Measurements from ENCODE around the gene KIF21B.

The KIF21B gene

DNA sequence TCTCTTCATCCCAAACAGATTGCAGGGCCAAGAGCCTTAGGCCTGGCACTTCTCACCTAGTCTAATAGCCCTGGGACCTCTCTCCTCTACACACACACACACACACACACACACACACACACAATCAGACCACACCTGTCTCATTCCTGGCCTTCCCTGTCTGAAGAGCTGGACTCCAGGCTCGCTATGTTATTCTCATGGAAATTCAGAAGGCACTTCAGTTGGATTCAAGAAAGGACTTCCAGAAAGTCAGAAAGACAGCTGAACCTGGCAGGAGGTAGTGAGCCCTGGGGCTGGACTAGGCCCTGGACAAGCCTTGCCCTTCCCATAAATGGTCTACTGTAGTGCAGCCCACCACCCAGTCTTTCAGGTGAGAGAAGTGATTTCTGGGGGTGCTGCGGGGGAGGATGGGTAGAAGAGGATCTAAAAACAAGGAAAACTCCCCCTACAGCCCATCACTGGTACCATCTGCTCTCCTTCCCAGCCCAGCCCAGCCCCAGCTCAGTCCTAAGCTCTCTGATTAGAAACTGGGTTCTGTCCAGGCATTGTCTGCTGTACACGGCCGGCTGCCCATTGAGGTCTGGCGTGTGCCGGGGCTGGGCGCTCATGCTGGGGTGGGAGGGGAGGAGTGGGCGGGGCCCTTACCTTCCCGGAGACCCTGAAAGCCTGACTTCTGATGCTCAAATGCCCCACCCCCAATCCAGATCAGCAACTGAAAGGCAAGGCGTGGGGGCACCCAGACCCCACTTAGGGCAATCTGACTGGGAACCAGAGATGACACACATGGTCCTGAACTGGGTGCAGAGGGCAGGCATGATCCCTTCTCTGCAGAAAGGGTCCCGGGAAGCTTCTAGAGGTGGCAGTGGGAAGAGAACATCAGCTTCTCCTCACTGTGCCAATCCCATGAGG, 2.5 kb downstream of the KIF21B start:
- no peak for TF ChIP-seq GATA3 (IDR thresholded peaks at IDR 0.05; ENCODE audit: low read depth, low read length)
- TF ChIP-seq GATA2 (IDR thresholded peaks at IDR 0.05; ENCODE audit: low read depth, low read length), result no peak

GRCh38 chr1:201020040-201020591, 3.4 kb downstream of the KIF21B start:
- TF ChIP-seq GATA3 (IDR thresholded peaks at IDR 0.05; ENCODE audit: low read depth, low read length), result no peak
- no peak for TF ChIP-seq GATA2 (IDR thresholded peaks at IDR 0.05; ENCODE audit: low read depth, low read length)

DNA sequence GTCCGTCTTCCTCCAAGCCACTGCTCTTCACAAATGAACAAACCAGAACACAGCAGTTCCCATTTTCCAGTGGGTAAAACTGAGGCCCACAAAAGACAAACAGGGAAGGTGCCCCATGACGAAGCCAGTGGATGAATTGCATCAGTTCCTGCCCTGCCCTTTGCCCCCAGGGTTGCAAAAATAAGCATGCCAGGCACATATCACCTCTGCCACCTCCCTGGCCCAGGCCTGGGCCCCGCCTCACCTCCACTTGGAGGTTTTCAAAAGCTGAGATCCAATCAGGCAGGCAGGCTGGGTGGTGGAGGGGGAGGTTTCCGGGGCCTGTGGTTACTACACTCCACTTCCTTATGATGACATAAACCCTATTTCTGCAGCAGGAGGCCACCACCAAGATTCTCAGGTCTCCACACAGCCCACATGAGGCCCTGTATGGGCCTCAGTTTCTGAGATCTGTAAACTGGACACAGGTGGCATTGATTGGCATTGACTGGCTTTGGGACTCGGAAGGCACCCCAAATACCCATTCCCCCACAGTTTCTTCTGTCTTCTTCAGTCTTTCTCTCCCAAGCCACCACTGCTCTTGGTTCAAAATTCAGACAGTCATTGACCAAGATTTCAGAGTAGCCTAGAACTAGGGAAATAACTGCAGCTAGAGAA, 4.1 kb downstream of the KIF21B start:
- TF ChIP-seq GATA3 (IDR thresholded peaks at IDR 0.05; ENCODE audit: low read depth, low read length) (no peak), GATA2 (IDR thresholded peaks at IDR 0.05; ENCODE audit: low read depth, low read length) (no peak)

DNA sequence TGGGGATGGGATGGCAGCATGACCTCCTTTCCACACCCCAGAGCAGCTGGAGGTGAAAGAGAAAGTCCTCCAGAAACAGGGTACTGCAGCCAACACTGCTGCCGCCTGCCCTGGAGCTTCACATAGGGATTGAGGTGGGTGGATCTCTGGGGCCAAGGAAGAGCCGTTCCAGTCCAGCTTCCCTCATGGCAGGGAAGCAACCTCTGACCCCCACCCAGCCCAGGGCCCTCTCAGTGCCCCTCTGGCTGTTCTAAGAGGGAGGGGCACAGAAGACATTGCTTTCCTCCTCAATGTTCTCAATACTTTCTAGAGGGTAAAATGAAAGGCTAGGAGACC, 5.7 kb downstream of the KIF21B start:
- TF ChIP-seq GATA2 (IDR thresholded peaks at IDR 0.05; ENCODE audit: low read depth, low read length), result no peak
- no peak for TF ChIP-seq GATA3 (IDR thresholded peaks at IDR 0.05; ENCODE audit: low read depth, low read length)

DNA sequence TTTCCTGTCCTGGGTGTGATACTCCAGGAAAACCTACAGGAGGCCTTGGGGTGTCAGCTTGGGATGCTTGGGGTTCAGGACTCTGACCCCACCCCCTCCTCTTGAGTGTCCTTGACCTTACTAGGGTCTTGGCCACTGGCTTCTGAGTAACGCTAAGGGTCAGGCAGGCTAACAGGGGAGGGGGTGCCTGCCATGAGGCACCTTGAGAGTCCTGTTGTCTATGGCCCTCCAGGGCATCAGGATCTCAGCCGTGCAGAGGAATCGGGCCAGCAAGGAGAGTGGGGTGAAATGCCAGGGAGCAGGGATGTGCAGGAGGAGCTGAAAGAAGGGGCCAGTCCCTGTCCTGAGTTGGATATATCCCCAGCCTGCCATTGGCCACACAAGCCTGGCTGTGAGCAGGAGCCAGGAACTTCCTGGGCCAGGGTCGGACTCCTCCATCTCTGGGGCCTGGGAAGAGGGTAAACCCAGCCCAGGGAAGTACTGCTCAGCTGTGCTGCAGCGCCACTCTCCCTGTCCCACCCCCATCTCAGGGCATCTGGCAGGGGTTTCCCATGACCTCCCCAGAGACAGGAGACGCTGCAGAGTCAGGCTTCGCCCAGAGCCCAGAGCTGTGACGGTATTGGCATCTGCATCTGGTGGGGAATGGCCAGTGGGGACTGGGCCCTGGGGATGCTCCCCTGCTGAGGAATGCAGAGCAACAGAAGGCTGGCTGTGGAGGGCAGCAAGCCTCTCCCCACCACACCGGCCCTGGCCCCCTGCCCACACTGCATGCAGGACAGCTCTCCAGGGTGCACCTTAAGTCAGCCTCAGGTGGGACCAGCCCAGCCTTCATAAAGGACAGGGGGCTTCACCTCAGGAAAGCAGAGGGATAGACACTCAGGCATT, 6.3 kb downstream of the KIF21B start:
- TF ChIP-seq GATA3 (IDR thresholded peaks at IDR 0.05; ENCODE audit: low read depth, low read length) (no peak), GATA2 (IDR thresholded peaks at IDR 0.05; ENCODE audit: low read depth, low read length) (no peak)

GRCh38 chr1:201016211-201016651, 7.3 kb downstream of the KIF21B start:
- TF ChIP-seq GATA2 (IDR thresholded peaks at IDR 0.05; ENCODE audit: low read depth, low read length), result no peak
- no peak for TF ChIP-seq GATA3 (IDR thresholded peaks at IDR 0.05; ENCODE audit: low read depth, low read length)

DNA sequence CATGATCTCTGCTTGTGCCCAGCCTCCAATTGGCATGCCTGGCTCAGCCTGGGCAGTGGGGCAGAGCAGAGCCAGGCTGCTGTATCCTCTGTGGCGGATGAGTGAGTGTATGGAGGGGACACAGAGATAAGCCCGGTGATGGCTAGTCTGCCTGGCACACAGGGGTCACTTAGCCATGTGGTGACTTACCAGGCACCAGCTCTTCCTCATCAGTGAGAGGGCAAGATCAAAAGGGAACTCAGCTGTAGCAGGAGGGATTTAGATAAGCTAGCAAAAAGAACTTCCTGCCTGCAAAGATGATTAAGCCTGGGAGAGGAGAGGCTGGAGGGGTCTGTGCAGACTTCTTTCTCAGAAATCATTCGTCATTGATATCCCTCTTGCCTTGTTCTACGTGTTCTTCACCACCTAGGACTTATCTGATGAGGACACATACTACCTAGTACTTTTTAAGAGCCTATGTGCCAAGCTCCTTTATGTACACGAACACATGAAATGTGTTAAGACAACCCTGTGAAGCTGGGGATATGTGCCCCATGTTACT, 7.9 kb downstream of the KIF21B start:
- TF ChIP-seq GATA3 (IDR thresholded peaks at IDR 0.05; ENCODE audit: low read depth, low read length), result no peak
- peak; percentile 72 for TF ChIP-seq GATA2 (IDR thresholded peaks at IDR 0.05; ENCODE audit: low read depth, low read length)

GRCh38 chr1:201014816-201015200, 8.7 kb downstream of the KIF21B start:
- TF ChIP-seq GATA2 (IDR thresholded peaks at IDR 0.05; ENCODE audit: low read depth, low read length), result no peak
- TF ChIP-seq GATA3 (IDR thresholded peaks at IDR 0.05; ENCODE audit: low read depth, low read length), result no peak

- TF ChIP-seq GATA3 (IDR thresholded peaks at IDR 0.05; ENCODE audit: low read depth, low read length) (no peak), GATA2 (IDR thresholded peaks at IDR 0.05; ENCODE audit: low read depth, low read length) (no peak)
These were observed 9.3 kb downstream of the KIF21B start for GRCh38 chr1:201013991-201014815.

DNA sequence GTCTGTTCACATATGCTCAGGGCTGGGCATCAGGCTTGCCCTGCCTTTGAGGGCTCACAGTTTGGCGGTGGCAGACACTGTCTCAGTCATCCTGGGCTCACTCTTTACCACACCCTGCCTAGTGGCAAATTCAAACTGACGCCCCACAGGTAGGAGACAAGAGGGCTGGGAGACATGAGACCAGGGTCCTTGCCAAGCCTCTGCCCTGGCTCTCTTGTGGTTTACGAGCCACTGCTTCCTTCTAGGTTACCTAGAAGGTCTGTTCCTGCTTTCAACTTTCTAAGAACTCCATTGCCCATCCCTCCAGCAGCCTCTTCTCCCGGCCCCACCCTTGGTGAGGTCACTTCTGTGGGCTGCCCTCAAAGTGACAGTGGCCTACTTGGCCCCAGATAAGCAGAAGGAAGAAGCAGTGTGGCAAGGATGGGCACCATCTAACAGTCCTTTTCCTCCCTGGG, 10.5 kb downstream of the KIF21B start:
- TF ChIP-seq GATA3 (IDR thresholded peaks at IDR 0.05; ENCODE audit: low read depth, low read length) (no peak), GATA2 (IDR thresholded peaks at IDR 0.05; ENCODE audit: low read depth, low read length) (no peak)

GRCh38 chr1:201011616-201012015, 11.9 kb downstream of the KIF21B start:
- TF ChIP-seq GATA3 (IDR thresholded peaks at IDR 0.05; ENCODE audit: low read depth, low read length), result no peak
- TF ChIP-seq GATA2 (IDR thresholded peaks at IDR 0.05; ENCODE audit: low read depth, low read length), result peak; percentile 66

DNA sequence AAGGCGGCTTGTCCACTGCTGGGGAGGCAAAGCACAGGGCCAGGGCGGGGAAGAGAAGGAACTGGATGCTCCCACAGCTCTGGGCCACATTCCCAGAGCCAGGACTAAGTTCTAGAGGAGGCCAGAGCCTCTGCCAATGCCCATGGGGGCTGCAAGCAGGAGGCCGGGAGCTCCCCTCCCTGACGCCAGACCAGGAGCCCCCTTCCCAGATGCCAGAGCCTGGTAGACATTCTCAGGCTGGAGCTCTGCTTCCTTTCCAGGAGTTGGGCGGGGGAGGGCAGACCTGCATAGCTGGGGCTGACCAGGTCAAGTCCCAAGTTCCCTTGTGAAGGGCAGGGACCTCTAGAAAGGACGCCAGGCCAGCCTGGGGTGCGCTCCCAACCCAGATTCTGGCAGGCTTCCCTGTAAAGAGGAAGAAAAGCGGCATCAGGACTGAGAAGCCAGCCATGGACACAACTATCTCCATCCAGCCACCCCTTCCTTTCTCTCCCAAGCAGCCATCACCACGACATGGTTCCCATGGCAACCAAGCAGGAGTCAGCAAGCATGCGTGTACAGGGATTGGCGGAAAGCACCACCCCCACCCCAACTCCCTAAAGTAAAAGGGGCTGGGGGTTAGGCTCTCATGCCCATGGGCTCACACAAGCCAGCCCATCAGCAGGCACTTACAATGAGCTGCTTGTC, 13.4 kb downstream of the KIF21B start:
- TF ChIP-seq GATA3 (IDR thresholded peaks at IDR 0.05; ENCODE audit: low read depth, low read length), result no peak
- no peak for TF ChIP-seq GATA2 (IDR thresholded peaks at IDR 0.05; ENCODE audit: low read depth, low read length)

Measured in SH-SY5Y (cell line).